SIG-M5 treated with dmso at 0.1 percent for 504 hours (cell line): ENCODE data around the gene SPO11.
A peak's percentile ranks its signal among the peaks of the same experiment; 100 is the strongest.

ENCODE experiments used
- DNase-seq: peaks from one replicate; lab custom pipeline; 2025; ENCODE audit not compliant: unreplicated experiment; lab: John Stamatoyannopoulos, UW

The SPO11 gene

GRCh38 chr20:57374931-57375651, 45.5 kb downstream of the SPO11 start:
- DNase-seq: peak; percentile 30

GRCh38 chr20:57375652-57376230, 46.1 kb downstream of the SPO11 start:
- DNase-seq: no peak

DNA sequence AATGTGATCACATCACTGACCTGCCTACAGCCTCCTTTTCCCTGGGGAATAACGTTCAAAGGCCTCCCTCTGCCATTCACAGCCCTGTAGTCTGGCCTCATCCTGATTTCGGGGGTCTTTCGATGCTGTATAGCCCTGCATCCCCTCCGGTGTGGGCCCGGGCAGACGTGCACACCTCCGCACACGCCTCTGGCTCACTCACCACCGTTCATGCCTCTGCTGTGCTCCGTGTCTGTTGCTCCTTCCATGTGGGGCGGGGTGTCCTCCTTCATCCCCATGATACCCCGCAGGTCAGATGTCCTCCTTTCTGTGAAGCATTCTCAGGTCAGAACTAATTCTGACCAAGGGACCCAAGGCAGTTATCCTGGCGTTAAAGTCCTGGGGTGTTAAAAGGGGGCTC, 47.7 kb downstream of the SPO11 start:
- no peak for DNase-seq

- DNase-seq: no peak
Measured at GRCh38 chr20:57378107-57378506, 48.5 kb downstream of the SPO11 start.

DNA sequence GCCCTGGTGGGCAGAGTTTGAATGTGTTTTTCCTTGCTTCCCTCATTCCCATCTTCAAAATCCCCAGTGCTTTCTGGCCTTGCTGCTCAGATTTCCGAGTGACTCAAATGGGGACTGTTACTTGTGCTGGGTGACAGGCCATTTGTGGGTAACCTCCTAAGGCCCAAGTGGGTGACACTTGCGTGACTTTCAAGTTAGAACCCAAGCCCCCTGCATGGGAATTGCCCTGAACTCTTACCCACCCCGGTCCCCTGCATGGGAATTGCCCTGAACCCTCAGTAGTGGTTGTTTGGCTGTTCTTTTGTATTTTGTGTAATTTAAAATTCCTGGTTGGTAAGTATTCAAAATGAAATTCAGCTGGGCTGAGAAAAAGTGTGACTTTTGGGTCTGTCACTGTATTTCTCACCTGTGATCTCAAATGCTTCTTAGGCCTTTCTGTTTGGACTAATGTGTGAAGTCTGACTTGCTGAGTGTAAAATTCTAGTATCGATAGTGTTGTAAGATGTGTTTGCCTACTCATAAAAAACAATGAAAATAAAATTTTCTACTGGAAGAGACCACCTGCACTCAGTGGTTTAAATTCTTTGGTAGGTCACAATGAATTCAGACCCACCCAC, 49.2 kb downstream of the SPO11 start:
- no peak for DNase-seq

GRCh38 chr20:57379263-57379647, 49.7 kb downstream of the SPO11 start:
- DNase-seq: no peak

DNA sequence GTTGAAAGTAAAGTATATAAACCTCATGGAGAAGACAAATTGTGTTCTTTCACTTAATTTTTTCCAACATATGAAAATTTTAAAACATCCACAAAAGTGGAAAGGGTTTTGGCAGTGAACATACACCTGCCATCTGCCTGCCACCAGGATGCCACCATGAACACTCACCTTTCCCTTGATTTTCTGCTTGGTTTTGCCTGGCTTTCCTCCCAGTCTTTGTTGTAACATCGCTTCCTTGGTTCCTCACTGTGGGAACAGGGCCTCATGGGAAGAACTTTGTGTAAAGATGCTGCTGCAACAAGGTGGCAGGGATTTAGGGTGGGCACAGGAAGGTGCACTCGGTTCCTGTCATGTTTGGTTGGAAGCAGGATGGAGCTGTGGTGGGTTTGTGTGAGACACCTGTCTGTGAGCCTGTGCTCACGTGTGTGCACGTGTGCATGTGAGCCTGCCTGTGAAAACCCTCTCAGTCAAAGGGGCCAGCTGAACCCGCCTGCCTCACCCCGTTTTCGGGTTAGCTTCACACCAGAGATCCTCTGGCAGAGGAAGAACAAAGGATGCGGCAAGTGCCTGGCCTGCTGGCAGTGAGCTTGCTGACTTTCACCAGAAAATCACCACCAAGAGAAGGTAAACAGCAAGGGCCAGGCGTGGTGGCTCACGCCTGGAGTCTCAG, 50.6 kb downstream of the SPO11 start:
- no peak for DNase-seq

DNA sequence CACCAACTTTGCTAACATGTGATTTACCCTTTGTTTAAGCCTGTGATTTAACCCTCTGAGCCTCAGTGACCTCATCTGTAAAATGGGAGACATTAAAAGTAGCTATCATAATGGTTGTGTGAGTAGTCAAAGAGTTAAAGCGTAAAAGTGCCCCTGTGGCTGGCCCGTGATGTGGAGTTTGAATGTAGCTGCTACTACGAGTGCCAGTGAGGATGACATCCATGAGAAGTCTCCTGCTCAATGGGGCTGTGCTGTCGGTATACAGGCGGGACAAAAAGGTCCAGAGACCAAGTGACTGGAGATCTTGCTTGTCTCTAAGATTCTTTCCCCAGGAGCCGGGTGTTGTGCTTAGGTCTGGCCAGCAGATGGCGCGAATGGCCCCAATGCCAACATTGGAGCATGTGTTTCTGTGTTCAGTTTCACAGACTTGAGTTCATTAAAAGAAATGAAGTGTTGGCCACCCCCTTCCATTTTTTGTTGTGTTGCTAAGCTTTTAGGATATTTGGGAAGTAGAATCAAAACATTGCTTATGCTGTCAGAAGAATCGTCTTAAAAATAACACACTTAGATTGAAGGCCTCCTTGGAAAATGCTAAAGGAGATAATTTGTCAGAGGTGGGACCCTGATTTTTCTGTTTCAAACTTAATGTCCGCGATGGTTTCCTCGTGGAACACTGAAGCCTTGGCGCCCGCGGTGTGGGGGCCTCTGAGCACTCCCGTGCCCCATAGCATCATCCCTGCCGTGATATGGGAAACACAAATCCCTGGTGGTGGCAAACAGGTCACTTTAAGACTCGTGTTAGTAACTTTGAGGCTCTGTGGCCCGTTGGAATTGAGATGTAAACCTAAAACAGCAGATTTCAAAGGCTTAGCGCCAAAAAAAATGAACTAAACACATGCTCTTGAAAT, 52.2 kb downstream of the SPO11 start:
- DNase-seq: peak; percentile 81

GRCh38 chr20:57382516-57382915, 52.9 kb downstream of the SPO11 start:
- no peak for DNase-seq

DNA sequence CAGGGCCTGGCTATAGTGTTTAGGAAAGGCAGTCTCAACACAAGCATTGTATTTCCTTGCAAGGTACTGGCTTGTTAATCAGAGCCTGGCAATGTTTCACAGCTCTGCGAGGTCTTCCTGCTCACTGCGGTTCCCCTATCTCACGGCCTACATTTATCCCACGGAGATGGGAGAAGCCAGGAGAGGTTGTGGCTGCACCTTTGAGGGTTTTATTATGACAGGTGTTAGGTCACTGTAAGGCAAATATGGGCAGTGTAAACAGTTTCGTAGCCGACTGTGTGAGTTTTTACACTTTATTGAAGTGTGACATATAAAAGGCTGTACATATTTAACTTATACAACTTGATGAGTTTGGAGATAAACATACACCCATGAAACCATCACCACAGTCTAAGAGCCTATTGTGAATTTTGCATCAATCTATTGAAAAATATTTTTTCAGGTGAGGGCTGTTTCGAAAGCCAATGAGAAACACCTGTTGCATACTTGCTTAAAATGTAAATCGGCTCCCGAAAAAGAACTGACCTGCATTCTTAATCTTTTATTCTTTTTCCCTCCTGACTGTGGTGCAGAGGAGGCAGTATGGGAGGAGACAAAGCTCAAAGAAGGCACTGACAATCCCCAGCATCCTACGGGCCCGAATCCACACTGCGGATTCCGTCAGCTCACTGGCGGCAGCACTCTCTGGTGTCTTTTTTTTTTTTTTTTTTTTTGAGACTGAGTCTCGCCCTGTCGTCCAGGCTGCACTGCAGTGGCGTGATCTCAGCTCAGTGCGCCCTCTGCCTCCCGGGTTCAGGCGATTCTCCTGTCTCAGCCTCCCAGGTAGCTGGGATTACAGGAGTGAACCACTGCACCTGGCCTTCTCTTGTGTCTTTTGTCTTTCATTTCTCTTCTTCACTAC, 54.1 kb downstream of the SPO11 start:
- DNase-seq: no peak

- DNase-seq: no peak
Measured at GRCh38 chr20:57384486-57384885, 54.9 kb downstream of the SPO11 start.

DNA sequence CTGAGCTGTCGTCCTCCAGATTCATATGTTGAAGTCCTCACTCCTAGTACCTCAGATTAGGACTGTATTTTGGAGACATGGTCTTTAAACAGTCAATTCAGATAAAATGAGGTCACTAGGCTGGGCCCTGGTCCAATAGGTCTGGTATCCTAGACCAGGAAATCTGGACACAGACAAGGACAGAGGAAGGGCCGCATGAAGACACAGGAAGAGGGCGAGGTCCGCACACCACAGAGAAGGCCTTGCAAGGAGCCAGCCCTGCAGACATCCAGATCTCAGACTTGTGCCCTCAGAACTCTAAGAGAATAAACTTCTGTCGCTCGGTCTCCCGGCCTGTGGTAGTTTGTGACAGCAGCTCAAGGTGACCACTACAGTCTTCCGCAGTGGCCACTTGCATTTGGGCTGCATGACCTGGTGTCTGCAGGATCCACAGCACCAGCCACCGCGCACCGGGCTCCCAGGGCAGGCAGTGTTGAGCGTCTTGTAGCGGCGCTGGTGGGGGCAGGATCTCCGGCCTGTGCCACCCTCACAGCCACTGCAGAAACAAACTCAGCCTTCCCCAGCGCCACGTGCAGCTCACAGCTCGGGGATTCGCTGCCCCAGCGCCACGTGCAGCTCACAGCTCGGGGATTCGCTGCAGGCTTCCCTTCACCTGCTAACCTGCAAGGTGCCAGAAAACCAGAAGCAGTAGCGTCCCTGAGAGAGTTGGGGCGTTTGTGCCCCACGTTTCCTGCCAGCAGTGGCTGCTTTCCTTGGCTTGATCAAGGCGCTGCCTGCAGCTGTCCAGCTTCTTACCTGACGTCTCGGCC, 55.6 kb downstream of the SPO11 start:
- DNase-seq: no peak

DNA sequence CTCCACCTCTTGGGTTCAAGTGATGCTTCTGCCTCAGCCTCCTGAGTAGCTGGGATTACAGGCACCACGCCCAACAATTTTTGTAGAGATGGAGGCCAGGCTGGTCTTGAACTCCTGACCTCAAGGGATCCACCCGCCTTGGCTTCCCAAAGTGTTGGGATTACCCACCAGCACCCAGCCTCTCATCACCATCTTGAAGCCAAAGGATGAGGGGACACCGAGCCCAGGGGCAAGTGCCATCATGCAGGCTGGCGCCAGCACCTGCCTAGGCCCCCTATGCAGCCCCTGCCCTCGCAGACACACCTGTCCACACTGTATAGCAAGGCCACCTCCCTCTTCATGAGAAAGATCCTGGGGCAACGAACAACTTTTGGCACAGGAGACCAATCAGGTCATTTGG, 56.3 kb downstream of the SPO11 start:
- DNase-seq: no peak

- no peak for DNase-seq
Measured at GRCh38 chr20:57386762-57387161, 57.2 kb downstream of the SPO11 start.

DNA sequence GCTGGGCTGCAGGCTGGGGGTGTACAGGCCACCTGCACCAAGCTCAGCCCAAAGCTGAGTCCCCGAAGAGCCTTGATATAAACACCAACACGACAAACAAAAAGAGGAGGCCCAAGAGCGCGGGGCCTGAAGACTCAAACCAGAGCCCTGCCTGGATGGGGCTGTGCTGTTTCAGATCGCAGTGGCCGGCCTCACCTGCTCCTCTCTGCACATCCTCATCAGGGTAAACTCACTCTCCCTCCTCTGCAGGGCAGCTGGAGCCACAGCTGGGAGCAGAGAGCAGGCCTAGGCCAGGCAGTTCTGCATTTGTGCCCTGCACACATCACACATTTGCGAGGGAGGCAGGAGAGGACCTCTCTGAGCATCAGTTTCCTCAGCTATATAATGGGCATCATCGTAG, 57.9 kb downstream of the SPO11 start:
- DNase-seq: no peak

DNA sequence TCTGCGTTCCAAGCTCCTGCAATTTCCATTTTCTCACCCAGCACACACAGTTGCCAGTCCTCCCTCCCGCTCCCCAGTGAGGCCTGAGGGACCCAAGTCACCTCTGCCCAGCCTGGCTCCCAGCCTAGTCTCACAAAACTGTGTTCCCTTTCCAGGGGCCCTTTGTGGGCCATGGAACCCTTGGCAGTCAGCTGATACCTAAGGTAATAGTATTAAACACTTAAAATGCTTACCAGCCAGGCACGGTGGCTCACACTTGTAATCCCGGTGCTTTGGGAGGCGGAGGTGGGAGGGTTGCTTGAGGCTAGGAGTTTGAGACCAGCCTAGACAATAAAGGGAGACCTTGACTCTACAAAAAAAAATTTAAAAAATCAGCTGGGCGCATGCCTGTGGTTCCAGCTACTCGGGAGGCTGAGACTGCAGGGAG, 58.4 kb downstream of the SPO11 start:
- no peak for DNase-seq

- DNase-seq: peak; percentile 67
Measured at GRCh38 chr20:57388953-57389694, 59.5 kb downstream of the SPO11 start.
